ENCODE results near the gene SIAH2. TPM values are rescaled to one million over a fixed set of nuclear protein-coding genes. Genes with fewer than 3 reads are reported as not detected.

Gene SIAH2
- total and polyA plus RNA-seq, 9 of the 15 experiments (the other 6 are each of a cell fraction or from before 2014, with no cell fraction given) = 4.8 to 39.0 (median 29.9) TPM

DNA sequence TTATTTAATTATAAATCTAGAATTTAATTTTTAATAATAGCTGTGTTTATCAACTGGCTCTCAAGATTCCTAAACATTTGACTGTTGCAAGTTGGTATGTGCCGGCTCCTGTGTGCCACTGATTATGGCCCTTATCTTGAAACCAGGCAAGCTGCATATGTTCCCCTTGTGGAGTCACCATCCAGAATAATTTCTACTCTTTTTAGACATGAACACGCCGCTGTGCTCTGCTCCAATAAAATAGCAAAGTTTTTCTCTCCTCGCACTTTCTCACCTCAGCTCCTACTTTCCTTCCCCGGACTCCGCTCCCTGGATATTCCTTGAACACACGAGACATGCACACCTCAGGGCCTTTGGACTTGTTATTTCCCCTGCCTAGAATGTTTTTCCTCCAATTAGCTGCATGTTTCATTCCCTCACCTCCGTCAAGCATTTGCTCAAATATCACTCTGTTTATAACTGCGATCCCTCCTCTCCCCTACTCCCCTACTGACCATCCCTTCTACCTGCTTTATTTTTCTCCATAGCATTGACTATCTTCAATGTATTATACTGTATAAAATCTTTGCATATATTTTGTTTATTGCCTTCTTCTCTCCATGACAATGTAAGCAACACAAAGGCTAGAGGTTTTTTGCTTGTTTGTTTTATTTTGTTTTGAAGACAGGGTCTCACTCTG lies 33.1 kb downstream of the SIAH2 start (continued):
- TF ChIP-seq NBN (IDR thresholded peaks at IDR 0.05; ENCODE audit: low read depth) (peak; percentile 76; the same call in 1 of the 2 replicates), DMBX1 (CRISPR knock-in tag; IDR thresholded peaks at IDR 0.05; ENCODE audit: borderline replicate concordance) (peak; percentile 28; the same call in 1 of the 2 replicates), POLR2AphosphoS2 (IDR thresholded peaks at IDR 0.05; ENCODE audit: low read length) (no peak), CBFA2T2 (conservative IDR thresholded peaks at IDR 0.05) (peak; percentile 90), RAD51 (IDR thresholded peaks at IDR 0.05; ENCODE audit: borderline replicate concordance, low read depth) (0 out of 2 replicates have a peak, but pooled peaks have one; percentile 6), ZZZ3 (IDR thresholded peaks at IDR 0.05) (no peak), PTRF (tag; IDR thresholded peaks at IDR 0.05) (no peak), RBM14 (IDR thresholded peaks at IDR 0.05; ENCODE audit: borderline replicate concordance, insufficient read depth, low read depth, low read length) (no peak), TAF15 (IDR thresholded peaks at IDR 0.05; ENCODE audit: low read depth, low read length) (no peak), SIN3A (IDR thresholded peaks at IDR 0.05; ENCODE audit: borderline replicate concordance in 2 of 2, control insufficient read depth in 1 of 2, low read depth in 2 of 2, low read length in 2 of 2) (no peak), MYNN (IDR thresholded peaks at IDR 0.05) (peak; percentile 54; the same call in 1 of the 2 replicates), MYNN (CRISPR knock-in tag; IDR thresholded peaks at IDR 0.05) (no peak), RBM15 (IDR thresholded peaks at IDR 0.05; ENCODE audit: insufficient read depth, low read length) (no peak), NFATC3 (IDR thresholded peaks at IDR 0.05) (0 out of 2 replicates have a peak, but pooled peaks have one; percentile 62), STAT5A (IDR thresholded peaks at IDR 0.05; ENCODE audit: borderline replicate concordance, low read length) (peak; percentile 89), HDGF (IDR thresholded peaks at IDR 0.05) (peak; percentile 77; the same call in 1 of the 2 replicates), ZSCAN32 (CRISPR knock-in tag; IDR thresholded peaks at IDR 0.05) (no peak)
- TF ChIP-seq, protein P1, sequence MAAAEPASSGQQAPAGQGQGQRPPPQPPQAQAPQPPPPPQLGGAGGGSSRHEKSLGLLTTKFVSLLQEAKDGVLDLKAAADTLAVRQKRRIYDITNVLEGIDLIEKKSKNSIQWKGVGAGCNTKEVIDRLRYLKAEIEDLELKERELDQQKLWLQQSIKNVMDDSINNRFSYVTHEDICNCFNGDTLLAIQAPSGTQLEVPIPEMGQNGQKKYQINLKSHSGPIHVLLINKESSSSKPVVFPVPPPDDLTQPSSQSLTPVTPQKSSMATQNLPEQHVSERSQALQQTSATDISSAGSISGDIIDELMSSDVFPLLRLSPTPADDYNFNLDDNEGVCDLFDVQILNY (CRISPR knock-in tag; IDR thresholded peaks at IDR 0.05) = no peak
- TF ChIP-seq, protein P2, sequence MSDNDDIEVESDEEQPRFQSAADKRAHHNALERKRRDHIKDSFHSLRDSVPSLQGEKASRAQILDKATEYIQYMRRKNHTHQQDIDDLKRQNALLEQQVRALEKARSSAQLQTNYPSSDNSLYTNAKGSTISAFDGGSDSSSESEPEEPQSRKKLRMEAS (CRISPR knock-in tag; IDR thresholded peaks at IDR 0.05) = no peak
- TF ChIP-seq, protein P3, sequence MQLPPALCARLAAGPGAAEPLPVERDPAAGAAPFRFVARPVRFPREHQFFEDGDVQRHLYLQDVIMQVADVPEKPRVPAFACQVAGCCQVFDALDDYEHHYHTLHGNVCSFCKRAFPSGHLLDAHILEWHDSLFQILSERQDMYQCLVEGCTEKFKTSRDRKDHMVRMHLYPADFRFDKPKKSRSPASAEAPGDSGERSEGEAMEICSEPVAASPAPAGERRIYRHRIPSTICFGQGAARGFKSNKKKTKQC (CRISPR knock-in tag; IDR thresholded peaks at IDR 0.05) = no peak
- TF ChIP-seq, protein P4, sequence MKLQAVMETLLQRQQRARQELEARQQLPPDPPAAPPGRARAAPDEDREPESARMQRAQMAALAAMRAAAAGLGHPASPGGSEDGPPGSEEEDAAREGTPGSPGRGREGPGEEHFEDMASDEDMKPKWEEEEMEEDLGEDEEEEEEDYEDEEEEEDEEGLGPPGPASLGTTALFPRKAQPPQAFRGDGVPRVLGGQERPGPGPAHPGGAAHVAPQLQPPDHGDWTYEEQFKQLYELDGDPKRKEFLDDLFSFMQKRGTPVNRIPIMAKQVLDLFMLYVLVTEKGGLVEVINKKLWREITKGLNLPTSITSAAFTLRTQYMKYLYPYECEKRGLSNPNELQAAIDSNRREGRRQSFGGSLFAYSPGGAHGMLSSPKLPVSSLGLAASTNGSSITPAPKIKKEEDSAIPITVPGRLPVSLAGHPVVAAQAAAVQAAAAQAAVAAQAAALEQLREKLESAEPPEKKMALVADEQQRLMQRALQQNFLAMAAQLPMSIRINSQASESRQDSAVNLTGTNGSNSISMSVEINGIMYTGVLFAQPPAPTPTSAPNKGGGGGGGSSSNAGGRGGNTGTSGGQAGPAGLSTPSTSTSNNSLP (IDR thresholded peaks at IDR 0.05; ENCODE audit: borderline replicate concordance, low read depth, low read length) = peak; percentile 90; the same call in 1 of the 2 replicates
- TF ChIP-seq, protein P5, sequence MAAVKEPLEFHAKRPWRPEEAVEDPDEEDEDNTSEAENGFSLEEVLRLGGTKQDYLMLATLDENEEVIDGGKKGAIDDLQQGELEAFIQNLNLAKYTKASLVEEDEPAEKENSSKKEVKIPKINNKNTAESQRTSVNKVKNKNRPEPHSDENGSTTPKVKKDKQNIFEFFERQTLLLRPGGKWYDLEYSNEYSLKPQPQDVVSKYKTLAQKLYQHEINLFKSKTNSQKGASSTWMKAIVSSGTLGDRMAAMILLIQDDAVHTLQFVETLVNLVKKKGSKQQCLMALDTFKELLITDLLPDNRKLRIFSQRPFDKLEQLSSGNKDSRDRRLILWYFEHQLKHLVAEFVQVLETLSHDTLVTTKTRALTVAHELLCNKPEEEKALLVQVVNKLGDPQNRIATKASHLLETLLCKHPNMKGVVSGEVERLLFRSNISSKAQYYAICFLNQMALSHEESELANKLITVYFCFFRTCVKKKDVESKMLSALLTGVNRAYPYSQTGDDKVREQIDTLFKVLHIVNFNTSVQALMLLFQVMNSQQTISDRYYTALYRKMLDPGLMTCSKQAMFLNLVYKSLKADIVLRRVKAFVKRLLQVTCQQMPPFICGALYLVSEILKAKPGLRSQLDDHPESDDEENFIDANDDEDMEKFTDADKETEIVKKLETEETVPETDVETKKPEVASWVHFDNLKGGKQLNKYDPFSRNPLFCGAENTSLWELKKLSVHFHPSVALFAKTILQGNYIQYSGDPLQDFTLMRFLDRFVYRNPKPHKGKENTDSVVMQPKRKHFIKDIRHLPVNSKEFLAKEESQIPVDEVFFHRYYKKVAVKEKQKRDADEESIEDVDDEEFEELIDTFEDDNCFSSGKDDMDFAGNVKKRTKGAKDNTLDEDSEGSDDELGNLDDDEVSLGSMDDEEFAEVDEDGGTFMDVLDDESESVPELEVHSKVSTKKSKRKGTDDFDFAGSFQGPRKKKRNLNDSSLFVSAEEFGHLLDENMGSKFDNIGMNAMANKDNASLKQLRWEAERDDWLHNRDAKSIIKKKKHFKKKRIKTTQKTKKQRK (IDR thresholded peaks at IDR 0.05; ENCODE audit: borderline replicate concordance, low read depth, low read length) = no peak; the same call in 1 of the 2 replicates
